Head of caudate nucleus (tissue), 42 donors: ENCODE data around the gene CFP.

ENCODE experiments used
- DNase-seq, 42 donors: peaks; one replicate each; pipeline versions ENCODE4 v3.0.0 to v3.0.0-alpha.2; 2020 to 2021; ENCODE audit warnings: mixed read lengths in 7 of 42
- intact Hi-C: fragments of 100-400 bp; cut with DNase I; formaldehyde crosslinking; loops from one replicate; pipeline ENCODE4 v1.15.0; 2022

Gene CFP

GRCh38 chrX:47644557-47645091, 14.9 kb upstream of the CFP start:
- intact Hi-C loops: no loop called here

GRCh38 chrX:47643926-47644325, 14.2 kb upstream of the CFP start:
- peak in 1 of 42 donors; percentile 28 for DNase-seq
- intact Hi-C loops: no loop called here

More at GRCh38 chrX:47644557-47645091, 14.9 kb upstream of the CFP start:
- peak in 27 of 42 donors; percentile 7 to 71 (median 34) for DNase-seq

- DNase-seq: no peak
- intact Hi-C loops: no loop called here
Measured at GRCh38 chrX:47638816-47639215, 9.1 kb upstream of the CFP start.

- intact Hi-C loops: no loop called here
- DNase-seq: peak in 39 of 42 donors; percentile 20 to 78 (median 54)
Measured at GRCh38 chrX:47637546-47638195, 7.9 kb upstream of the CFP start.

- no peak for DNase-seq
- intact Hi-C loops: no loop called here
Measured at GRCh38 chrX:47634871-47635575, 5.3 kb upstream of the CFP start.

- intact Hi-C loops: no loop called here
- no peak for DNase-seq
Measured at GRCh38 chrX:47633689-47634590, 4.2 kb upstream of the CFP start.

- intact Hi-C loops: no loop called here
Measured at GRCh38 chrX:47632666-47633065, 2.9 kb upstream of the CFP start.

GRCh38 chrX:47631676-47632075, 1.9 kb upstream of the CFP start:
- intact Hi-C loops: no loop called here
- no peak for DNase-seq

More at GRCh38 chrX:47632666-47633065, 2.9 kb upstream of the CFP start:
- DNase-seq: no peak

GRCh38 chrX:47628982-47629381, 748 bp downstream of the CFP start:
- no peak for DNase-seq
- intact Hi-C loops: no loop called here

GRCh38 chrX:47625365-47625764, 4.4 kb downstream of the CFP start:
- intact Hi-C loops: no loop called here
- no peak for DNase-seq

GRCh38 chrX:47623540-47624027, 6.1 kb downstream of the CFP start:
- DNase-seq: peak in 41 of 42 donors; percentile 7 to 80 (median 49)
- intact Hi-C loops: no loop called here

- intact Hi-C loops: no loop called here
- peak in 1 of 42 donors; percentile 3 for DNase-seq
Measured at GRCh38 chrX:47621851-47622250, 7.9 kb downstream of the CFP start.

- peak in 32 of 42 donors; percentile 13 to 80 (median 40) for DNase-seq
- intact Hi-C loops: no loop called here
Measured at GRCh38 chrX:47620303-47620685, 9.4 kb downstream of the CFP start.

- intact Hi-C loops: no loop called here
- DNase-seq: peak; percentile 52 to 90 (median 82)
Measured at GRCh38 chrX:47619486-47620302, 10.0 kb downstream of the CFP start, which contains the start of gene SYN1. Gene SYN1 (minus strand): TSS chrX:47619857. CDS start chrX:47619728, 129 bp downstream.

GRCh38 chrX:47618923-47619485, 10.7 kb downstream of the CFP start:
- DNase-seq: peak in 1 of 42 donors; percentile 14
- intact Hi-C loops: no loop called here

- intact Hi-C loops: no loop called here
- peak in 4 of 42 donors; percentile 5 to 34 (median 11) for DNase-seq
Measured at GRCh38 chrX:47614618-47615017, 15.1 kb downstream of the CFP start.

GRCh38 chrX:47613082-47613481, 16.6 kb downstream of the CFP start:
- intact Hi-C loops: no loop called here
- DNase-seq: peak in 34 of 42 donors; percentile 6 to 80 (median 41)

- peak in 2 of 42 donors; percentile 9 to 16 for DNase-seq
- intact Hi-C loops: no loop called here
Measured at GRCh38 chrX:47612418-47612817, 17.3 kb downstream of the CFP start.
